GM12873 (cell line): Measurements from ENCODE around the gene RPAIN.

Source experiments
- CTCF ChIP-seq: IDR thresholded peaks from 2 replicates; pipeline ENCODE4 v1.5.1; 2012; ENCODE audit warnings: low read depth, mild to moderate bottlenecking, moderate library complexity, low read length, control low read depth; ENCODE audit not compliant: insufficient read depth; ENCODE audit errors: missing control alignments

RPAIN gene

GRCh38 chr17:5416901-5417300 lies 3.1 kb upstream of the RPAIN start:
- no peak for TF ChIP-seq CTCF

GRCh38 chr17:5418858-5419355 lies 1.1 kb upstream of the RPAIN start:
- TF ChIP-seq CTCF = no peak

GRCh38 chr17:5419356-5419958 lies 525 bp upstream of the RPAIN start, which contains the start of gene NUP88:
Gene NUP88 (minus strand): TSS chr17:5419662. CDS start chr17:5419650, 12 bp downstream.
- no peak for TF ChIP-seq CTCF

GRCh38 chr17:5422505-5422904 lies 2.5 kb downstream of the RPAIN start:
- TF ChIP-seq CTCF = no peak

- TF ChIP-seq CTCF = no peak
These were observed 4.9 kb downstream of the RPAIN start for GRCh38 chr17:5424909-5425308.

- TF ChIP-seq CTCF = no peak
These were observed 5.8 kb downstream of the RPAIN start for GRCh38 chr17:5425826-5426225.

GRCh38 chr17:5429191-5429887 lies 9.4 kb downstream of the RPAIN start:
- no peak for TF ChIP-seq CTCF
